ENCODE data around the gene RAPH1. TPM values are rescaled to one million over a fixed set of nuclear protein-coding genes. Genes with fewer than 3 reads are reported as not detected.

Gene RAPH1, protein sequence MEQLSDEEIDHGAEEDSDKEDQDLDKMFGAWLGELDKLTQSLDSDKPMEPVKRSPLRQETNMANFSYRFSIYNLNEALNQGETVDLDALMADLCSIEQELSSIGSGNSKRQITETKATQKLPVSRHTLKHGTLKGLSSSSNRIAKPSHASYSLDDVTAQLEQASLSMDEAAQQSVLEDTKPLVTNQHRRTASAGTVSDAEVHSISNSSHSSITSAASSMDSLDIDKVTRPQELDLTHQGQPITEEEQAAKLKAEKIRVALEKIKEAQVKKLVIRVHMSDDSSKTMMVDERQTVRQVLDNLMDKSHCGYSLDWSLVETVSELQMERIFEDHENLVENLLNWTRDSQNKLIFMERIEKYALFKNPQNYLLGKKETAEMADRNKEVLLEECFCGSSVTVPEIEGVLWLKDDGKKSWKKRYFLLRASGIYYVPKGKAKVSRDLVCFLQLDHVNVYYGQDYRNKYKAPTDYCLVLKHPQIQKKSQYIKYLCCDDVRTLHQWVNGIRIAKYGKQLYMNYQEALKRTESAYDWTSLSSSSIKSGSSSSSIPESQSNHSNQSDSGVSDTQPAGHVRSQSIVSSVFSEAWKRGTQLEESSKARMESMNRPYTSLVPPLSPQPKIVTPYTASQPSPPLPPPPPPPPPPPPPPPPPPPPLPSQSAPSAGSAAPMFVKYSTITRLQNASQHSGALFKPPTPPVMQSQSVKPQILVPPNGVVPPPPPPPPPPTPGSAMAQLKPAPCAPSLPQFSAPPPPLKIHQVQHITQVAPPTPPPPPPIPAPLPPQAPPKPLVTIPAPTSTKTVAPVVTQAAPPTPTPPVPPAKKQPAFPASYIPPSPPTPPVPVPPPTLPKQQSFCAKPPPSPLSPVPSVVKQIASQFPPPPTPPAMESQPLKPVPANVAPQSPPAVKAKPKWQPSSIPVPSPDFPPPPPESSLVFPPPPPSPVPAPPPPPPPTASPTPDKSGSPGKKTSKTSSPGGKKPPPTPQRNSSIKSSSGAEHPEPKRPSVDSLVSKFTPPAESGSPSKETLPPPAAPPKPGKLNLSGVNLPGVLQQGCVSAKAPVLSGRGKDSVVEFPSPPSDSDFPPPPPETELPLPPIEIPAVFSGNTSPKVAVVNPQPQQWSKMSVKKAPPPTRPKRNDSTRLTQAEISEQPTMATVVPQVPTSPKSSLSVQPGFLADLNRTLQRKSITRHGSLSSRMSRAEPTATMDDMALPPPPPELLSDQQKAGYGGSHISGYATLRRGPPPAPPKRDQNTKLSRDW
- total RNA-seq: 1 to 10 TPM in 1 of 2 donors, under 1 TPM in 1; 0.92 to 1.0 TPM

DNA sequence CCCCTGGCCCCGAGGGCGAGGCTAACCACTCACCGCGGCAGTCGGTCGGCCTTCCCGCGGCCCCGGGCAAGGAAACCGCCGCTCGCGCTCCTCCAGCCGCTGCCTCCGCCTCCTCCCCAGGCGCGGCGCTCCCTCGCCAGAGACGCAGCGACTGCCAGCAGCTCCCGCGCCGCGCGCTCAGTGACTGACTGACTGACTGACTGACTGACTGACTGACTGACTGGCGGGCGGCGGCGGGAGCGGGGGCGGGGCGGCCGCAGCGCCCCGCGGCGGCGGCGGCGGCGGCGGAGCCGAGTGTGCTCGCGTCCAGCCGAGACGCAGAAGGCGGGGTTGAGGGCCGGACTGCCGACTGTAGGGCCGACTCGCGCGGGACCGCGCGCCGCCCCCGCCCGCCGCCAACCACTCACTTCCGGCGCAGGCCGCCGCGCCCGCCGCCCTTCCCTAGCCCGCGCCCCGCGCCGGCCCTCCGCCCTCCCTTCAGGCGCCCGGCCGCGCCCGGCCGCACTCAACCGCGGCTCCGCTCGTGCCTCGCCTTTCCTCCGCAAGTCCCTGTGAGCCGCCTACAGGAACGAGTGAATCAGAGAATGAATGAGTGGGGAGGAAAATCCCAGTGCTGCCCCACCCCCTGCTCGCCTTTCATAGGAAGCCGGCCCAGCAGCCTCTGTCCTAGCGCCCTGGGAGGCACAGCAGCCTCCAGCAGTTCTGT is at the start of gene RAPH1:
TSS of gene RAPH1 (minus strand) at position 224 of the 706 bp plus-strand sequence. CDS start 39,948 bp downstream, outside the sequence.
- peaks cover 12% of the 10 kb centered on the region for H3K36me3 Mint-ChIP-seq
- peak; percentile 69 for DNase-seq (ENCODE audit: low spot score)
- H3K4me3 Mint-ChIP-seq: peak within 1 kb of the TSS; percentile 77
- H3K4me1 Mint-ChIP-seq (ENCODE audit: low read depth in 2 of 2): peaks cover 10 to 16% of the 10 kb centered on the region in 2 donors
- H3K27me3 Mint-ChIP-seq: peaks cover 46 to 73% of the 10 kb centered on the region in 2 donors
- peak; percentile 89 to 93 for ATAC-seq
- peaks cover 13% of the 10 kb centered on the region for H3K9me3 Mint-ChIP-seq
- H3K27ac Mint-ChIP-seq: no peak within 1 kb of the TSS

DNA sequence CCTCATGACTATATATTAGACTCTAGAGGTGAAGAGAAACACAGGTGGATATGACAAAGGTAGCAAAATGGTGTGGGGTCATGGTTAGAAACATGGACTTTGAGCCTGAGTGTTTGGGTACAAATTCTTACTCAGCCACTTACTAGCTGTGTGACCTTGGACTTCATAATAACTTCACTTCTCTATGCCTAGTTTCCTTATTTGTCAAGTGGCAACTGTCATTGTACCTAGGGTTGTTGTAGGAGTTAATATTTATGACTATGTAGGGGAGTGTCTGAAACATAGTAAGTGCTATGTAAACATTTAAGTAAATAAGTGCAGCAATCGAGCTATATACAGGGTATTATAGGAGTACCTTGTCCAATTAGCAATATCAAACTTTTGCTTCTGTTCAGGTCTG is 49.7 kb upstream of the RAPH1 start:
- Mint-ChIP-seq H3K4me1 (ENCODE audit: low read depth in 2 of 2) (peaks cover 8 to 9% of the 10 kb centered on the region in 2 donors), H3K27me3 (peaks cover 2 to 14% of the 10 kb centered on the region in 2 donors), H3K9me3 (no peaks in the 10 kb centered on the region), H3K27ac (no peak overlapping the region), H3K36me3 (no peaks in the 10 kb centered on the region), H3K4me3 (no peak overlapping the region)
- DNase-seq (ENCODE audit: low spot score) (no peak), ATAC-seq (no peak)

DNA sequence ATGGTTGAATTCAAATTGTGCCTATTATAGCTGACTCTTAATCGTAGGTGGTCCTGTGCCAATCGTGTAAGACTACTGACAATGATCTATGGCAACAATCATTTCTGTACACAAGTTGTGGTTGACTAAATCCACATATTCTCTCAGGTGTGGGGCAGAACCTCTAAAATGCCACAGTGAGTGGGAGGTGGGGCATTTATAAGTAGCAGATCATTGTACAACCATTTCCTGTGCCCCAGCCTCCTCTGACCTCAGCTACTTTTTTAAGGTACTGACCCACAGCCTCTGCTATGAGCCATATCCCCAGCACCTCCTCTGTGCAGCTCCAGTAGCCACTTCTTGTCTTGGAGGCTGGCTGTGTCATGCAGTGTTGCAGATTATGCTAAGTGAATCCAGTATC is 48.6 kb upstream of the RAPH1 start:
- H3K27me3 Mint-ChIP-seq: peaks cover 8 to 14% of the 10 kb centered on the region in 2 donors
- DNase-seq (ENCODE audit: low spot score) (no peak), ATAC-seq (peak; percentile 44 to 64)
- no peaks in the 10 kb centered on the region for H3K36me3 Mint-ChIP-seq
- no peaks in the 10 kb centered on the region for H3K9me3 Mint-ChIP-seq
- H3K4me1 Mint-ChIP-seq (ENCODE audit: low read depth in 2 of 2): peaks cover 18 to 19% of the 10 kb centered on the region in 2 donors
- H3K4me3 Mint-ChIP-seq: no peak overlapping the region
- H3K27ac Mint-ChIP-seq: peak overlapping the region in 1 of 2 donors; percentile 19

DNA sequence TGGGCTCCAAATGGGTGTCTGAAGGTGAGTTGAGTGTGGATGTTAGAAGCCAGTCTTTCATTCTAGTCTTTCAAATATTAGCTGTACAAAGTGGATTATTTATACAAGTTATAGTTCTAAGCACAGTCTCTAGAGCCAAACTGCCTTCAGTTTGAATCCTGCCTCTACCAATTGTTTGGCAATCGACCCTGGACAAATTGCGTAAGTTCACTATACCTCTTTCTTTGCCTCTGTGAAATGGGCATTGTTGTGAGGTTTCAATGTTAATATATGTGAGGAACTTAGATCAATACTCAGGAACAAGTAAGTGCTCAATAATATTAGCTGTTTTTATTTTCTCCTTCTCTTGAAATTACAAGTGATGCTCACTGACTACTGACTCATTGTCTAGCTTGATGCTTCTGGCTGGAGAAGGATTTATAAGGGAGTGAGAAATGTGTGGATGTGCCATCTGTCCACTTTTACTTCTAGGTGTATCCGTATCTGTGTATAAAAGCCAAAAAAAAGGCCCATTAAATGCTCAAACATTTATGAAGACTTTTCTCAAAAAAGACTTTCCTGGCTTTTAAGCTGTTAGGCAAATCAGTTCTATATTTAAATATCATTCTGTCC is 48.1 kb upstream of the RAPH1 start:
- no peaks in the 10 kb centered on the region for H3K36me3 Mint-ChIP-seq
- peak overlapping the region in 1 of 2 donors; percentile 19 for H3K27ac Mint-ChIP-seq
- ATAC-seq (no peak), DNase-seq (ENCODE audit: low spot score) (no peak)
- H3K9me3 Mint-ChIP-seq: no peaks in the 10 kb centered on the region
- no peak overlapping the region for H3K4me3 Mint-ChIP-seq
- peaks cover 18 to 21% of the 10 kb centered on the region in 2 donors for H3K4me1 Mint-ChIP-seq (ENCODE audit: low read depth in 2 of 2)
- peaks cover 8 to 14% of the 10 kb centered on the region in 2 donors for H3K27me3 Mint-ChIP-seq

DNA sequence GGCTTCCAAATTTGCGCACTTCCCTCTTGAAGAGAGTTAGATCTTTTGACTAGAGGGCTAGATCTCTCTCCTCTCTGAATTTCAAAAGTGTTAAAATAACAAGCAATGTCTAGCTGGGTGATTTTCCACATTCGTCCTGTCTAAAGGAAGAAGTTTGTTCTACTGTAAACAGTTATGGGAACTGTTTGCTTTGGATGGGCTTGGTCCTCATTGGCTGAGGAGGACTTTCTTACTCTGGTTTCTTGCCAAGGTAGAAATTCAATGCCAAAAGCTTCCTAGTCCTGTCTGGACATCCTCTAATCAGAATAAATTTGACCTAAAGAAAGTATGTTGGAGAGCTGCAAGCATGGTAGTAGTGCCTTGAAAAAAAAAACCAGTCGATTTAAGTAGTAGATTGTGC is 47.4 kb upstream of the RAPH1 start:
- H3K36me3 Mint-ChIP-seq: no peaks in the 10 kb centered on the region
- H3K9me3 Mint-ChIP-seq: no peaks in the 10 kb centered on the region
- H3K4me3 Mint-ChIP-seq: no peak overlapping the region
- peaks cover 8 to 14% of the 10 kb centered on the region in 2 donors for H3K27me3 Mint-ChIP-seq
- H3K27ac Mint-ChIP-seq: no peak overlapping the region
- H3K4me1 Mint-ChIP-seq (ENCODE audit: low read depth in 2 of 2): peaks cover 18 to 21% of the 10 kb centered on the region in 2 donors
- no peak for DNase-seq (ENCODE audit: low spot score)
- no peak for ATAC-seq

DNA sequence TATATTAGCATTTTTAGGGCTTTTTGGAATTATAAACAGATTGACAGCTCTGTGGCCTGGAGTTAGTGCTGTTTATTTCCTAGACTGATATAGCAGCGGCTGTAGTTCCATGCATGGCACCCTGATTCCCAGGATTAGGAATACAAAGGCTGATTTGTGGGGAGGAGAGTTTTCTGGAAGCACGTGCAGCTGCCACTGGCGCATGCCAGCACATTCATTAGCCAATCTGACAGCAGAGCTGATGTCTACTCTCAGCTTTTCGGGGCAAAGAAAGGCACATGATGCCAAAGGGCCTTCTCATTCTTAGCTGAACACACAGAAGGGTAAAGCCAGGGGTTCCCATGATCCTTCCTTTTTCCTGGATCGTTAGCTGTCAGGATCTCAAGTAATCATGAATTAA is 45.7 kb upstream of the RAPH1 start:
- DNase-seq (ENCODE audit: low spot score) (no peak), ATAC-seq (no peak)
- Mint-ChIP-seq H3K4me1 (ENCODE audit: low read depth in 2 of 2) (peaks cover 16 to 18% of the 10 kb centered on the region in 2 donors), H3K36me3 (peaks cover 2% of the 10 kb centered on the region), H3K4me3 (no peak overlapping the region), H3K27me3 (peaks cover 11 to 13% of the 10 kb centered on the region in 2 donors), H3K9me3 (no peaks in the 10 kb centered on the region), H3K27ac (no peak overlapping the region)

DNA sequence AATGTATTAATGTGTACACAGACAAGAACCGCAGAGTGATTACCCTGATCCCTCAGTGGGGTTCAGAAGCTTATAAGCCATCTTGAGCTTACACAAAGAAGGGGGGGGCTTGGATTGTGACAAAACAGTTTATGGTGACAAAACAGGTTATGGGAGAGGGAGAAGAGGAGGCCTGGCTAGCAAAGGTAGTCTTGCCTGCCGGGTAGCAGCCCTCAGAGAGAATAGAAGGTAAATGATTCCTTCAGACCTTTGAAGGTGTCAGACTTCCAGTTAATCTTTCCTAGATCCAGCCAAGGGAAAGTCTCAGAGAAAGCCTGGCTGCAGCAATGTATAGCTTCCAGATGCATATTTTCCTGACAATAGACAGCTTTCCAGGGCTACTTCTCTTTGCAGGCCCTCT is 44.6 kb upstream of the RAPH1 start:
- DNase-seq (ENCODE audit: low spot score) (no peak), ATAC-seq (no peak)
- peaks cover 6% of the 10 kb centered on the region for H3K36me3 Mint-ChIP-seq
- H3K27ac Mint-ChIP-seq: peak overlapping the region; percentile 29
- peaks cover 12 to 18% of the 10 kb centered on the region in 2 donors for H3K4me1 Mint-ChIP-seq (ENCODE audit: low read depth in 2 of 2)
- peaks cover 16 to 23% of the 10 kb centered on the region in 2 donors for H3K27me3 Mint-ChIP-seq
- H3K4me3 Mint-ChIP-seq: peak overlapping the region; percentile 47
- H3K9me3 Mint-ChIP-seq: no peaks in the 10 kb centered on the region

DNA sequence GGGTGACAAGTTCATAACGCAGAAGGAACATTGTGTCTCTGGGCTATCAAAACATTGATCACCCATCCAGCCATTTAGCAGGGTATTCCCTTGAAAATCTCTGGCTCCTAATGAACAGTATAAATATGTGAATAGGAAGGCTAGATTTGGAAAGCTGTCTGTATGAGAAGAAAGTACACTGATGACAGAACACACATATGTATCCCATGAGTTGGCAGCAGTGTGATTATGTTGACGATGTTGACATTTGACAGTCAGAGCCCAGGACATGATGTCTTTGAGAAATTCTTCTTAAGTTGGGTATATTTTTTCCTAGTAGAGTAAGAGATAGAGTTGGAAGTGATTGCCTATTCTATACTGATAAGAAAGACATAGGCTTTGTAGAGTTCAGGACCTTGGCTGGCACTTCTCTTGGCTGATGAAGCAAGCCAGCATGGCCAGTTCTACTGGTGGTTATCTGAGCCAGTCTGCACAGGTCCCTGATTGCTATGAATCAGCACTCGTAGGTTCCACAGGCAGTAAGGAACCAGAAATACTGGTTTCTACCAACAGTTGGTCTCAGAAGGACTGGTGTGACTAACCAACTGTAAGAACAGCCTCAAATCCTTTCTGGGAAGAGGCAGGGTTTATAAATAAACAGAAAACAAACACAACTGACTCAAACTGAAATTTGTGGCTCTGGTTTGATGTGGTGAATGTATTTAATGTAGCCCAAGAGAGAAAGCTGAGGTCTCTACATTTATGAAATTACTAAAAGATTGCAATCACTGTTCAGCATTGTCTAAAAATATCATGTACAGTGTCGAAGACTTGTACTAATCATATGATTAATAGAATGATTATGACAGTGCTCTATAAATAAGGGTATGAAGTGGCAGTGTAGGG is 43.9 kb upstream of the RAPH1 start:
- Mint-ChIP-seq H3K4me1 (ENCODE audit: low read depth in 2 of 2) (peaks cover 12 to 18% of the 10 kb centered on the region in 2 donors), H3K27ac (peak overlapping the region; percentile 29), H3K9me3 (no peaks in the 10 kb centered on the region), H3K36me3 (peaks cover 6% of the 10 kb centered on the region), H3K4me3 (peak overlapping the region; percentile 47), H3K27me3 (peaks cover 19 to 25% of the 10 kb centered on the region in 2 donors)
- DNase-seq (ENCODE audit: low spot score) (no peak), ATAC-seq (peak; percentile 94 to 96)

DNA sequence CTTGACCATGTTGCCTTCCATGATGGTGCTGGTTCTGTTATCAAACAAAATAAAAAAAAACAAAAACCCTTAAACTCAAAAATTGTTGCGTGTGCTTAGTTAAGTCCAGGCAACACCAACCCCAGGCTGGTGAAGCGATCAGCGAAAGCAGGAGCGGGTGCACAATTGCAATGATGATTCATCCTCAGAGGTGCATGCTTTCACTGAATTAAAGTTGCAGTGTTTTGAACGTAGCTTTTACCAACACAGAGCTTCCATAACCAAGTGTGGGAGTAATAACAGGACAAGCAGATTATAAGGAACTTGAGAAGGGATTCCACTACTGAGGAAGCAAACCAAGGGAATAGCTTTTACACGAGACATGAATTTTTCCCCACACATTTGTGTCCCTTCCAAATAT is 39.7 kb upstream of the RAPH1 start:
- Mint-ChIP-seq H3K9me3 (no peaks in the 10 kb centered on the region), H3K27me3 (peaks cover 30% of the 10 kb centered on the region in 2 donors), H3K4me3 (no peak overlapping the region), H3K27ac (no peak overlapping the region), H3K36me3 (peaks cover 6% of the 10 kb centered on the region), H3K4me1 (ENCODE audit: low read depth in 2 of 2) (peaks cover 13% of the 10 kb centered on the region in 2 donors)
- no peak for DNase-seq (ENCODE audit: low spot score)
- no peak for ATAC-seq

DNA sequence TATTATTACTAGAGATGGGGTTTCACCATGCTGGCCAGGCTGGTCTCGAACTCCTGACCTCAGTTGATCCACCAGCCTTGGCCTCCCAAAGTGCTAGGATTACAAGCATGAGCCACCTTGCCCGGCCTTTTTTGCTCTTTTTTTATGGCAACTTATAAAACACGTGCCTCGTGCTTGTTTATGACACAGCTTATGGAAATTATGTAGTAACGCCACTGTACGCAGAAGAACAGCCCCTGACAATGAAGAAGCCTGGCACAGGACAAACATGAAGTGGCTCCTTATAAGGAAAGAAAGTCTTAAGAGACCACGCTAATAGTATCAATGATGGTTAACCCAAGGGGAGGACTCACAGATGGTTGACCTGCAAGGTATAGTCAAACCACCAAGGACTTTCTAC is 37.2 kb upstream of the RAPH1 start:
- Mint-ChIP-seq H3K27ac (no peak overlapping the region), H3K9me3 (no peaks in the 10 kb centered on the region), H3K4me3 (no peak overlapping the region), H3K4me1 (ENCODE audit: low read depth in 2 of 2) (peaks cover 5 to 6% of the 10 kb centered on the region in 2 donors), H3K36me3 (peaks cover 6% of the 10 kb centered on the region), H3K27me3 (peaks cover 27 to 38% of the 10 kb centered on the region in 2 donors)
- no peak for ATAC-seq
- no peak for DNase-seq (ENCODE audit: low spot score)

DNA sequence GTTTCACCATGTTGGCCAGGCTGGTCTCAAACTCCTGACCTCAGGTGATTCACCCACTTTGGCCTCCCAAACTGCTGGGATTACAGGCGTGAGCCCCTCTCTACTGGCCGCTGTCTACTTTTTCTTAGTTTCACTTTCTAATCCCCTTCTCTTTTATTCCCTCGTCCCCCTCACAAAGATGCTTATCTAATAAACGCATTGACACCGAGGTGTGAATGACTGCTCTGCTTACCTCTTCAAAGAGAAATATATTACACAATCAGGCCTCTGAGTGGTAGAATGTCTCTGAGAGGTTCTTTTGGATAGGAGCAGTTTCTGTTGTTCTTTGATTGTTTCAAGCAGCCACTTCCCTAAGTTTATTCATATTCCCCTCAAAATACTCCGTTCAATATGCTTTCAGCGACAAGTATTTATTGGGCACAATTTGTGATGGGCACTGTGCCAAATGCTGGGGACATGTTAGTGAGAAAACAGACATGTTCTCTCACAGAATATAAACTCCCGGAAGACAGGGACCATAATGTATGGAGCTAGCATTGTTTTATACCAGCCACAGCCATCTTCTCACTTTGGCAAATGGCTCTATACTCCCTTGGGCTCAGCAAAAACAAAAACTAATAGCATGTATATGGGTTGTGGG is 34.7 kb upstream of the RAPH1 start:
- H3K27me3 Mint-ChIP-seq: peaks cover 15 to 22% of the 10 kb centered on the region in 2 donors
- DNase-seq (ENCODE audit: low spot score): no peak
- no peak overlapping the region for H3K27ac Mint-ChIP-seq
- no peaks in the 10 kb centered on the region for H3K36me3 Mint-ChIP-seq
- peaks cover 5 to 6% of the 10 kb centered on the region in 2 donors for H3K4me1 Mint-ChIP-seq (ENCODE audit: low read depth in 2 of 2)
- ATAC-seq: no peak
- no peaks in the 10 kb centered on the region for H3K9me3 Mint-ChIP-seq
- no peak overlapping the region for H3K4me3 Mint-ChIP-seq

Measured in natural killer cell treated with Interleukin-12 subunit alpha and Interleukin-12 subunit beta and Interleukin-15 and Interleukin-18, amount 100 ng/mL, for 72 hours (primary cell).